SK-N-MC (cell line): Measurements from ENCODE around the gene RMDN2.
A peak's percentile ranks its signal among the peaks of the same experiment; 100 is the strongest.

Experiments used
- DNase-seq: peaks from one replicate; pipeline ENCODE4 v3.0.0-alpha.2; 2011; ENCODE audit warnings: low read depth, low spot score
- H3K27ac ChIP-seq: fragments of 200-600 bp; sonication (generic); 2 replicates; pipeline ENCODE4 v1.5.1; 2016; ENCODE audit warnings: mixed run types
- H3K36me3 ChIP-seq: fragments of 200-600 bp; sonication (generic); 2 replicates; pipeline ENCODE4 v1.6.1; 2017; ENCODE audit warnings: antibody characterized with exemption, low read length, mixed read lengths; ENCODE audit not compliant: insufficient read depth
- H3K4me3 ChIP-seq: fragments of 200-600 bp; sonication (generic); 2 replicates; pipeline ENCODE4 v1.5.1; 2016
- H3K9ac ChIP-seq: fragments of 200-600 bp; sonication (generic); 2 replicates; pipeline ENCODE4 v1.8.0; 2017; ENCODE audit warnings: mixed run types, mixed read lengths; ENCODE audit not compliant: insufficient read length
- H3K9me3 ChIP-seq: fragments of 200-600 bp; sonication (generic); 2 replicates; pipeline ENCODE4 v1.6.1; 2017; ENCODE audit warnings: low read depth, mild to moderate bottlenecking, antibody characterized with exemption, low read length, moderate library complexity, mixed read lengths
- EZH2 ChIP-seq: fragments of 200-600 bp; sonication (generic); IDR thresholded peaks from one replicate; pipeline ENCODE4 v1.6.1; 2017; ENCODE audit warnings: antibody characterized with exemption
- FOXP2 ChIP-seq: optimal IDR thresholded peaks from 2 replicates; pipeline ENCODE3; 2011; ENCODE audit warnings: mild to moderate bottlenecking, moderate library complexity; ENCODE audit not compliant: insufficient read depth; ENCODE audit errors: extremely low read length, control extremely low read depth
- POLR2AphosphoS5 ChIP-seq: IDR thresholded peaks from 2 replicates; pipeline ENCODE4 v1.6.1; 2012; ENCODE audit warnings: mild to moderate bottlenecking, low read depth, low read length, borderline replicate concordance

RMDN2 gene

GRCh38 chr2:37925063-37925897 lies at the start of gene RMDN2:
Gene RMDN2, plus strand, starts transcription at chr2:37925287. Its CDS starts 3,991 bp downstream, at chr2:37929278.
- no peak for DNase-seq
- Histone ChIP-seq H3K4me3 (peak within 1 kb of the TSS; percentile 89), H3K9me3 (no peaks in the 10 kb centered on the region), H3K36me3 (no peaks in the 10 kb centered on the region), H3K9ac (peak within 1 kb of the TSS; percentile 93), H3K27ac (peak within 1 kb of the TSS; percentile 38; the same call in 1 of the 2 replicates)
- peak; percentile 95 for TF ChIP-seq POLR2AphosphoS5
- no peak for TF ChIP-seq EZH2
- peak; percentile 51 for TF ChIP-seq FOXP2

GRCh38 chr2:37875403-37875906 lies 49.6 kb upstream of the RMDN2 start:
- no peaks in the 10 kb centered on the region for H3K36me3 ChIP-seq
- no peak overlapping the region for H3K4me3 ChIP-seq
- DNase-seq: no peak
- no peak overlapping the region for H3K9ac ChIP-seq
- H3K9me3 ChIP-seq: no peaks in the 10 kb centered on the region
- H3K27ac ChIP-seq: no peak overlapping the region
- TF ChIP-seq FOXP2 (no peak), EZH2 (no peak), POLR2AphosphoS5 (no peak)

GRCh38 chr2:37876227-37876626 lies 48.9 kb upstream of the RMDN2 start:
- H3K9ac ChIP-seq: no peak overlapping the region
- DNase-seq: no peak
- no peaks in the 10 kb centered on the region for H3K9me3 ChIP-seq
- H3K27ac ChIP-seq: no peak overlapping the region
- no peak for TF ChIP-seq EZH2
- H3K36me3 ChIP-seq: no peaks in the 10 kb centered on the region
- H3K4me3 ChIP-seq: no peak overlapping the region

GRCh38 chr2:37877457-37878315 lies 47.4 kb upstream of the RMDN2 start:
- peak; percentile 35 for DNase-seq
- Histone ChIP-seq H3K9me3 (no peaks in the 10 kb centered on the region), H3K36me3 (no peaks in the 10 kb centered on the region), H3K9ac (peak overlapping the region; percentile 21), H3K4me3 (peak overlapping the region; percentile 34; the same call in 1 of the 2 replicates), H3K27ac (no peak overlapping the region)
- TF ChIP-seq FOXP2 (no peak), POLR2AphosphoS5 (no peak), EZH2 (no peak)

GRCh38 chr2:37878536-37878935 lies 46.6 kb upstream of the RMDN2 start:
- no peak overlapping the region for H3K9ac ChIP-seq
- H3K9me3 ChIP-seq: no peaks in the 10 kb centered on the region
- no peak overlapping the region for H3K27ac ChIP-seq
- no peak overlapping the region for H3K4me3 ChIP-seq
- H3K36me3 ChIP-seq: no peaks in the 10 kb centered on the region
- no peak for TF ChIP-seq POLR2AphosphoS5
- no peak for TF ChIP-seq EZH2
- TF ChIP-seq FOXP2: no peak
- no peak for DNase-seq

GRCh38 chr2:37880551-37880950 lies 44.5 kb upstream of the RMDN2 start:
- TF ChIP-seq FOXP2 (no peak), EZH2 (no peak), POLR2AphosphoS5 (no peak)
- DNase-seq: no peak

GRCh38 chr2:37881397-37881796 lies 43.7 kb upstream of the RMDN2 start:
- Histone ChIP-seq H3K4me3 (no peak overlapping the region), H3K9ac (no peak overlapping the region), H3K9me3 (no peaks in the 10 kb centered on the region), H3K36me3 (no peaks in the 10 kb centered on the region), H3K27ac (no peak overlapping the region)
- no peak for DNase-seq
- TF ChIP-seq FOXP2: no peak
- TF ChIP-seq EZH2: no peak

More at GRCh38 chr2:37880551-37880950, 44.5 kb upstream of the RMDN2 start:
- Histone ChIP-seq H3K4me3 (no peak overlapping the region), H3K36me3 (no peaks in the 10 kb centered on the region), H3K9ac (no peak overlapping the region), H3K9me3 (no peaks in the 10 kb centered on the region), H3K27ac (no peak overlapping the region)

GRCh38 chr2:37882036-37882435 lies 43.1 kb upstream of the RMDN2 start:
- Histone ChIP-seq H3K9me3 (no peaks in the 10 kb centered on the region), H3K9ac (no peak overlapping the region), H3K27ac (no peak overlapping the region), H3K4me3 (no peak overlapping the region), H3K36me3 (no peaks in the 10 kb centered on the region)
- TF ChIP-seq FOXP2 (no peak), EZH2 (no peak), POLR2AphosphoS5 (no peak)
- DNase-seq: no peak
